BLaER1 treated with 17β-estradiol and CSF1 and Interleukin-3, amounts not matched to agents 10 nM and 100 nM (cell line): Measurements from ENCODE around the gene TOP3B.

Experiments
- H3K27ac ChIP-seq, 11 experiments: shearing (Covaris generic); formaldehyde crosslinking; 2 replicates each; pipeline ENCODE4 v1.8.1; 2022
- H3K27me3 ChIP-seq, 11 experiments: shearing (Covaris generic); formaldehyde crosslinking; 2 replicates each; pipeline ENCODE4 v1.8.1; 2022
- H3K36me3 ChIP-seq, 11 experiments: shearing (Covaris generic); formaldehyde crosslinking; 2 replicates each; pipeline ENCODE4 v1.8.1; 2022
- H3K4me1 ChIP-seq, 10 experiments: shearing (Covaris generic); formaldehyde crosslinking; 2 replicates each; pipeline ENCODE4 v1.8.1; 2022
- H3K4me2 ChIP-seq, 11 experiments: shearing (Covaris generic); formaldehyde crosslinking; 2 replicates each; pipeline ENCODE4 v1.8.1; 2022
- H3K4me3 ChIP-seq, 10 experiments: shearing (Covaris generic); formaldehyde crosslinking; 2 replicates each; pipeline ENCODE4 v1.8.1; 2022
- H3K9ac ChIP-seq, 11 experiments: shearing (Covaris generic); formaldehyde crosslinking; 2 replicates each; pipeline ENCODE4 v1.8.1; 2022
- H3K9me3 ChIP-seq, 11 experiments: shearing (Covaris generic); formaldehyde crosslinking; replicated peaks in 1 of 11; 2 replicates each; pipeline ENCODE4 v1.8.1; 2022
- H4K20me1 ChIP-seq, 11 experiments: shearing (Covaris generic); formaldehyde crosslinking; 2 replicates each; pipeline ENCODE4 v1.8.1; 2022
- Cebpa-rat ChIP-seq, 11 experiments: shearing (Covaris generic); IDR thresholded peaks; 2 replicates each; pipeline ENCODE4 v1.8.1; 2022

The TOP3B gene

GRCh38 chr22:21991774-21992173, 9.2 kb upstream of the TOP3B start:
- Histone ChIP-seq H4K20me1 (no peaks in the 10 kb centered on the region), H3K27me3 (no peaks in the 10 kb centered on the region)
- no peak for TF ChIP-seq Cebpa-rat (IDR thresholded peaks at IDR 0.05)

GRCh38 chr22:21991304-21991596, 8.7 kb upstream of the TOP3B start:
- H3K4me3 ChIP-seq = no peak overlapping the region
- no peaks in the 10 kb centered on the region for H3K36me3 ChIP-seq
- H3K27ac ChIP-seq = no peak overlapping the region
- H3K9ac ChIP-seq = no peak overlapping the region
- H3K4me2 ChIP-seq = no peak overlapping the region
- TF ChIP-seq Cebpa-rat (IDR thresholded peaks at IDR 0.05) = no peak
- no peaks in the 10 kb centered on the region for H3K4me1 ChIP-seq
- no peaks in the 10 kb centered on the region for H4K20me1 ChIP-seq
- no peaks in the 10 kb centered on the region for H3K27me3 ChIP-seq
- no peaks in the 10 kb centered on the region for H3K9me3 ChIP-seq

More at GRCh38 chr22:21991774-21992173, 9.2 kb upstream of the TOP3B start:
- H3K4me1 ChIP-seq = no peaks in the 10 kb centered on the region
- no peak overlapping the region for H3K27ac ChIP-seq
- no peaks in the 10 kb centered on the region for H3K9me3 ChIP-seq
- H3K36me3 ChIP-seq = no peaks in the 10 kb centered on the region
- no peak overlapping the region for H3K4me2 ChIP-seq
- H3K9ac ChIP-seq = no peak overlapping the region
- H3K4me3 ChIP-seq = no peak overlapping the region

- no peaks in the 10 kb centered on the region for H3K36me3 ChIP-seq
- H4K20me1 ChIP-seq = no peaks in the 10 kb centered on the region
- H3K4me1 ChIP-seq = no peaks in the 10 kb centered on the region
- no peak for TF ChIP-seq Cebpa-rat (IDR thresholded peaks at IDR 0.05)
- H3K4me2 ChIP-seq = no peak overlapping the region
- H3K27me3 ChIP-seq = no peaks in the 10 kb centered on the region
- no peaks in the 10 kb centered on the region for H3K9me3 ChIP-seq
- no peak overlapping the region for H3K27ac ChIP-seq
- H3K4me3 ChIP-seq = no peak overlapping the region
- H3K9ac ChIP-seq = no peak overlapping the region
These were observed 8.1 kb upstream of the TOP3B start for GRCh38 chr22:21990445-21991303.

- H3K4me1 ChIP-seq = no peaks in the 10 kb centered on the region
- no peak overlapping the region for H3K27ac ChIP-seq
- no peak overlapping the region for H3K9ac ChIP-seq
- no peaks in the 10 kb centered on the region for H3K9me3 ChIP-seq
- no peaks in the 10 kb centered on the region for H3K27me3 ChIP-seq
- no peaks in the 10 kb centered on the region for H4K20me1 ChIP-seq
- no peak overlapping the region for H3K4me2 ChIP-seq
- H3K36me3 ChIP-seq = no peaks in the 10 kb centered on the region
- TF ChIP-seq Cebpa-rat (IDR thresholded peaks at IDR 0.05) = no peak
- no peak overlapping the region for H3K4me3 ChIP-seq
These were observed 6.5 kb upstream of the TOP3B start for GRCh38 chr22:21989049-21989448.

- Histone ChIP-seq H4K20me1 (peaks cover 4 to 19% (median 6%) of the 10 kb centered on the region in 11 experiments; a peak in 10 of 22 replicates), H3K27me3 (no peaks in the 10 kb centered on the region), H3K9ac (no peak overlapping the region), H3K27ac (no peak overlapping the region), H3K4me3 (no peak overlapping the region), H3K4me1 (peaks cover 9 to 24% (median 18%) of the 10 kb centered on the region in 10 experiments), H3K9me3 (no peaks in the 10 kb centered on the region), H3K4me2 (no peak overlapping the region), H3K36me3 (peaks cover 0 to 10% (median 2%) of the 10 kb centered on the region in 11 experiments; a peak in 7 of 22 replicates)
- no peak for TF ChIP-seq Cebpa-rat (IDR thresholded peaks at IDR 0.05)
These were observed 2.6 kb upstream of the TOP3B start for GRCh38 chr22:21985214-21985613.

- TF ChIP-seq Cebpa-rat (IDR thresholded peaks at IDR 0.05) = no peak
- Histone ChIP-seq H4K20me1 (peaks cover 4 to 23% (median 9%) of the 10 kb centered on the region in 11 experiments; a peak in 10 of 22 replicates), H3K9me3 (no peaks in the 10 kb centered on the region), H3K36me3 (peaks cover 0 to 13% (median 5%) of the 10 kb centered on the region in 11 experiments; a peak in 7 of 22 replicates), H3K4me2 (no peak overlapping the region), H3K4me3 (no peak overlapping the region), H3K9ac (no peak overlapping the region), H3K27ac (no peak overlapping the region), H3K4me1 (peaks cover 9 to 26% (median 18%) of the 10 kb centered on the region in 10 experiments), H3K27me3 (no peaks in the 10 kb centered on the region)
These were observed 2.2 kb upstream of the TOP3B start for GRCh38 chr22:21984793-21985192.

GRCh38 chr22:21981874-21982273, 713 bp downstream of the TOP3B start:
- TF ChIP-seq Cebpa-rat (IDR thresholded peaks at IDR 0.05) = no peak
- Histone ChIP-seq H3K4me2 (peak overlapping the region; percentile 84 to 99 (median 95)), H3K36me3 (peaks cover 0 to 35% (median 15%) of the 10 kb centered on the region in 11 experiments; a peak in 13 of 22 replicates), H3K4me3 (peak overlapping the region; percentile 88 to 100 (median 94)), H3K27ac (peak overlapping the region; percentile 74 to 95 (median 91)), H4K20me1 (peaks cover 6 to 46% (median 31%) of the 10 kb centered on the region in 11 experiments; a peak in 15 of 22 replicates), H3K27me3 (no peaks in the 10 kb centered on the region), H3K4me1 (peaks cover 9 to 26% (median 19%) of the 10 kb centered on the region in 10 experiments), H3K9ac (peak overlapping the region; percentile 87 to 98 (median 93)), H3K9me3 (no peaks in the 10 kb centered on the region)

GRCh38 chr22:21980547-21980946, 2.0 kb downstream of the TOP3B start:
- H3K4me1 ChIP-seq = peaks cover 9 to 26% (median 19%) of the 10 kb centered on the region in 10 experiments
- no peak for TF ChIP-seq Cebpa-rat (IDR thresholded peaks at IDR 0.05)

GRCh38 chr22:21978564-21979386, 3.8 kb downstream of the TOP3B start:
- Histone ChIP-seq H3K4me2 (no peak overlapping the region), H3K9me3 (no peaks in the 10 kb centered on the region), H3K27me3 (no peaks in the 10 kb centered on the region), H3K9ac (no peak overlapping the region), H3K36me3 (peaks cover 25 to 64% (median 42%) of the 10 kb centered on the region in 11 experiments), H3K27ac (no peak overlapping the region), H3K4me1 (peaks cover 9 to 26% (median 19%) of the 10 kb centered on the region in 10 experiments), H3K4me3 (no peak overlapping the region), H4K20me1 (peaks cover 13 to 77% (median 62%) of the 10 kb centered on the region in 11 experiments; a peak in 19 of 22 replicates)
- no peak for TF ChIP-seq Cebpa-rat (IDR thresholded peaks at IDR 0.05)

More at GRCh38 chr22:21980547-21980946, 2.0 kb downstream of the TOP3B start:
- H3K4me3 ChIP-seq = no peak overlapping the region
- peak overlapping the region in 10 of 11 experiments; percentile 84 to 99 (median 95); a peak in 9 of 22 replicates for H3K4me2 ChIP-seq
- H3K27me3 ChIP-seq = no peaks in the 10 kb centered on the region
- H3K36me3 ChIP-seq = peaks cover 7 to 46% (median 24%) of the 10 kb centered on the region in 11 experiments; a peak in 21 of 22 replicates
- H3K27ac ChIP-seq = no peak overlapping the region
- H4K20me1 ChIP-seq = peaks cover 13 to 60% (median 44%) of the 10 kb centered on the region in 11 experiments; a peak in 19 of 22 replicates
- no peaks in the 10 kb centered on the region for H3K9me3 ChIP-seq
- H3K9ac ChIP-seq = peak overlapping the region in 6 of 11 experiments; percentile 15 to 98 (median 38); a peak in 5 of 22 replicates
